Smooth muscle cell (in vitro differentiated cells): ENCODE results near the gene SDE2. TPM values are rescaled to one million over a fixed set of nuclear protein-coding genes. Genes with fewer than 3 reads are reported as not detected.
A peak's percentile ranks its signal among the peaks of the same experiment; 100 is the strongest.

ENCODE experiments used
- DNase-seq: peaks from one replicate; lab custom pipeline; 2025; ENCODE audit not compliant: unreplicated experiment; lab: John Stamatoyannopoulos, UW
- H2AFZ ChIP-seq: fragments of 200-600 bp; sonication (generic); 2 replicates; pipeline ENCODE4 v1.6.0; 2016; ENCODE audit warnings: antibody characterized with exemption, low read depth, mild to moderate bottlenecking
- H3F3A ChIP-seq: fragments of 200-600 bp; sonication (generic); 2 replicates; pipeline ENCODE4 v1.6.0; 2017; ENCODE audit warnings: antibody characterized with exemption, low read depth
- H3K27ac ChIP-seq: fragments of 200-600 bp; sonication (generic); 2 replicates; pipeline ENCODE4 v1.5.1; 2016; ENCODE audit warnings: low read depth, mild to moderate bottlenecking
- H3K27me3 ChIP-seq: fragments of 200-600 bp; sonication (generic); 2 replicates; pipeline ENCODE4 v1.6.1; 2016; ENCODE audit warnings: low read depth, mild to moderate bottlenecking
- H3K36me3 ChIP-seq: fragments of 200-600 bp; sonication (generic); 2 replicates; pipeline ENCODE4 v1.5.1; 2016; ENCODE audit warnings: low read depth
- H3K4me1 ChIP-seq: fragments of 200-600 bp; sonication (generic); 2 replicates; pipeline ENCODE4 v1.5.1; 2016; ENCODE audit warnings: low read depth
- H3K4me2 ChIP-seq: fragments of 200-600 bp; sonication (generic); 2 replicates; pipeline ENCODE4 v1.6.0; 2016; ENCODE audit warnings: mild to moderate bottlenecking
- H3K4me3 ChIP-seq: fragments of 200-600 bp; sonication (generic); 2 replicates; pipeline ENCODE4 v1.5.1; 2016; ENCODE audit warnings: mild to moderate bottlenecking
- H3K79me2 ChIP-seq: fragments of 200-600 bp; sonication (generic); 2 replicates; pipeline ENCODE4 v1.6.0; 2016; ENCODE audit warnings: low read depth, mild to moderate bottlenecking
- H3K9ac ChIP-seq: fragments of 200-600 bp; sonication (generic); 2 replicates; pipeline ENCODE4 v1.6.0; 2016; ENCODE audit warnings: low read depth
- H3K9me3 ChIP-seq: fragments of 200-600 bp; sonication (generic); replicated peaks from 2 replicates; pipeline ENCODE4 v1.5.1; 2016; ENCODE audit warnings: low read depth
- H4K20me1 ChIP-seq: fragments of 200-600 bp; sonication (generic); 2 replicates; pipeline ENCODE4 v1.6.0; 2016; ENCODE audit warnings: low read depth
- CTCF ChIP-seq: fragments of 200-600 bp; sonication (generic); IDR thresholded peaks from 2 replicates; pipeline ENCODE4 v1.5.1; 2017; ENCODE audit warnings: borderline replicate concordance, mild to moderate bottlenecking, antibody characterized with exemption; ENCODE audit not compliant: insufficient read depth, poor library complexity, severe bottlenecking
- WGBS: methylation state at CpG from one replicate; pipeline ENCODE4 v1.1.7; 2016; ENCODE audit warnings: low lambda C conversion rate; 5-methylcytosine and 5-hydroxymethylcytosine counted together
- polyA plus RNA-seq: library from polyadenylated mRNA; unstranded; fragments of >200 nt; fragmentation: Nextera tagmentation; extraction: Ambion mirVana; gene quantifications from 2 replicates; pipeline ENCODE4 v1.2.1, GENCODE V29; 2016
- total RNA-seq: library from RNA; depleted of rRNA; stranded (reverse); fragments of >200 nt; gene quantifications from 2 replicates; pipeline ENCODE4 v1.2.3, GENCODE V29; 2014

Gene SDE2
- total and polyA plus RNA-seq, 2 experiments from 2014 or later = 20.2 to 30.5 TPM

GRCh38 chr1:225995919-225996864, 3.0 kb downstream of the SDE2 start:
- Histone ChIP-seq H3K79me2 (peaks cover 57% of the 10 kb centered on the region), H3K27me3 (no peaks in the 10 kb centered on the region), H3K36me3 (peaks cover 23% of the 10 kb centered on the region), H2AFZ (no peak overlapping the region), H3K9me3 (no peaks in the 10 kb centered on the region), H3F3A (peaks cover 9% of the 10 kb centered on the region), H3K4me2 (peak overlapping the region; percentile 94), H3K9ac (no peak overlapping the region), H3K4me3 (no peak overlapping the region), H3K27ac (peak overlapping the region; percentile 45), H4K20me1 (peaks cover 21% of the 10 kb centered on the region), H3K4me1 (peaks cover 25% of the 10 kb centered on the region)
- 70% methylated on average over 4 of the region's 4 CpGs for WGBS
- no peak for DNase-seq
- TF ChIP-seq CTCF = no peak

GRCh38 chr1:225990705-225991464, 8.3 kb downstream of the SDE2 start:
- Histone ChIP-seq H3F3A (peaks cover 6% of the 10 kb centered on the region), H3K9me3 (no peaks in the 10 kb centered on the region), H3K4me3 (no peak overlapping the region), H3K27ac (no peak overlapping the region), H4K20me1 (peaks cover 51% of the 10 kb centered on the region), H3K27me3 (no peaks in the 10 kb centered on the region), H3K4me2 (no peak overlapping the region), H3K4me1 (no peaks in the 10 kb centered on the region), H2AFZ (no peak overlapping the region), H3K9ac (no peak overlapping the region), H3K79me2 (peaks cover 37% of the 10 kb centered on the region), H3K36me3 (peaks cover 30% of the 10 kb centered on the region)
- TF ChIP-seq CTCF = no peak
- 98% methylated on average over 5 of the region's 5 CpGs for WGBS
- DNase-seq = no peak

- peak; percentile 70 for TF ChIP-seq CTCF
- Histone ChIP-seq H3K9ac (no peak overlapping the region), H3K4me3 (no peak overlapping the region), H3K36me3 (peaks cover 42% of the 10 kb centered on the region), H3K9me3 (no peaks in the 10 kb centered on the region), H3K79me2 (peaks cover 13% of the 10 kb centered on the region), H3F3A (peaks cover 6% of the 10 kb centered on the region), H4K20me1 (peaks cover 36% of the 10 kb centered on the region), H3K4me1 (no peaks in the 10 kb centered on the region), H3K4me2 (no peak overlapping the region), H3K27me3 (no peaks in the 10 kb centered on the region), H3K27ac (no peak overlapping the region), H2AFZ (no peak overlapping the region)
- DNase-seq = no peak
- 95% methylated on average over 7 of the region's 7 CpGs for WGBS
Observed at GRCh38 chr1:225987491-225988316, 11.4 kb downstream of the SDE2 start.
